HepG2 (cell line): ENCODE results near the gene MIX23. TPM values are rescaled to one million over a fixed set of nuclear protein-coding genes. Genes with fewer than 3 reads are reported as not detected.

Experiments used
- ATAD3A ChIP-seq: sonication (generic); formaldehyde crosslinking; IDR thresholded peaks from 2 replicates; pipeline ENCODE4 v1.4.0; 2020; ENCODE audit warnings: missing genetic modification reagents
- CENPT ChIP-seq: sonication (generic); formaldehyde crosslinking; IDR thresholded peaks from 2 replicates; pipeline ENCODE4 v1.8.0; 2022; ENCODE audit warnings: low read depth, mild to moderate bottlenecking, moderate library complexity, missing genetic modification reagents
- CREM ChIP-seq, 2 experiments: sonication (generic) in 1 of 2; formaldehyde crosslinking in 1 of 2; IDR thresholded peaks; 2 replicates each; pipeline versions ENCODE4 v1.4.0 to v1.6.1; 2016 to 2020; ENCODE audit warnings: antibody characterized with exemption in 1 of 2, mild to moderate bottlenecking in 1 of 2, missing genetic modification reagents in 1 of 2
- FOXJ3 ChIP-seq: sonication (generic); formaldehyde crosslinking; IDR thresholded peaks from 2 replicates; pipeline ENCODE4 v1.4.0; 2020; ENCODE audit warnings: missing genetic modification reagents, mild to moderate bottlenecking, borderline replicate concordance
- LCORL ChIP-seq, 2 experiments: fragments of 450-650 bp in 1 of 2; sonication (generic) in 1 of 2; formaldehyde crosslinking in 1 of 2; IDR thresholded peaks; 2 replicates each; pipeline versions ENCODE4 v1.5.0 to v1.6.1; 2017 to 2020; ENCODE audit warnings: antibody characterized with exemption in 1 of 2, missing genetic modification reagents in 1 of 2
- MYPOP ChIP-seq: sonication (generic); formaldehyde crosslinking; IDR thresholded peaks from 2 replicates; pipeline ENCODE4 v1.8.1; 2023; ENCODE audit warnings: mild to moderate bottlenecking, moderate library complexity, missing genetic modification reagents
- MZF1 ChIP-seq: sonication (generic); formaldehyde crosslinking; IDR thresholded peaks from 2 replicates; pipeline ENCODE4 v1.8.1; 2023; ENCODE audit warnings: mild to moderate bottlenecking, missing genetic modification reagents, borderline replicate concordance
- PRDM10 ChIP-seq: sonication (generic); formaldehyde crosslinking; IDR thresholded peaks from 2 replicates; pipeline ENCODE4 v1.4.0; 2020; ENCODE audit warnings: low read depth, missing genetic modification reagents
- RFX5 ChIP-seq: IDR thresholded peaks from 2 replicates; pipeline ENCODE4 v1.6.1; 2011; ENCODE audit warnings: low read depth, low read length, improper control_type of control experiment
- TERF1 ChIP-seq: sonication (generic); formaldehyde crosslinking; IDR thresholded peaks from 2 replicates; pipeline ENCODE4 v1.8.0; 2022; ENCODE audit warnings: mild to moderate bottlenecking, missing genetic modification reagents, moderate library complexity
- ZFP62 ChIP-seq: sonication (generic); formaldehyde crosslinking; IDR thresholded peaks from 2 replicates; pipeline ENCODE4 v1.4.0; 2020; ENCODE audit warnings: missing genetic modification reagents
- ZNF512 ChIP-seq: sonication (generic); formaldehyde crosslinking; IDR thresholded peaks from 2 replicates; pipeline ENCODE4 v1.4.0; 2020; ENCODE audit warnings: mild to moderate bottlenecking, missing genetic modification reagents
- ZNF549 ChIP-seq: sonication (generic); formaldehyde crosslinking; IDR thresholded peaks from 2 replicates; pipeline ENCODE4 v1.5.0; 2020; ENCODE audit warnings: missing genetic modification reagents
- ZNF572 ChIP-seq: sonication (generic); formaldehyde crosslinking; IDR thresholded peaks from 2 replicates; pipeline ENCODE4 v1.5.1; 2020; ENCODE audit warnings: mild to moderate bottlenecking, missing genetic modification reagents
- ZNF800 ChIP-seq: sonication (generic); formaldehyde crosslinking; IDR thresholded peaks from 2 replicates; pipeline ENCODE4 v1.4.0; 2020; ENCODE audit warnings: missing genetic modification reagents
- ZSCAN20 ChIP-seq: sonication (generic); formaldehyde crosslinking; IDR thresholded peaks from 2 replicates; pipeline ENCODE4 v1.4.0; 2020; ENCODE audit warnings: missing genetic modification reagents, mild to moderate bottlenecking, borderline replicate concordance
- ZZZ3 ChIP-seq: sonication (generic); formaldehyde crosslinking; IDR thresholded peaks from 2 replicates; pipeline ENCODE4 v1.4.0; 2020; ENCODE audit warnings: missing genetic modification reagents, mild to moderate bottlenecking, borderline replicate concordance
- polyA plus RNA-seq, 8 experiments: library from polyadenylated mRNA; depleted of rRNA in 3 of 8; stranded (reverse) in 7 of 8; unstranded in 1 of 8; fragments of >200 nt; fragmentation: Illumina TruSeq in 4 of 8; extraction: Trizol in 4 of 8; gene quantifications; 2 replicates each; pipeline versions ENCODE4 v1.2.1 to v1.2.3, GENCODE V29; 2011 to 2016; ENCODE audit warnings: low read depth in 4 of 8, missing spikeins in 1 of 8, mixed read lengths in 1 of 8; ENCODE audit not compliant: insufficient read depth in 1 of 8
- total RNA-seq, 5 experiments: library from RNA; depleted of rRNA; stranded (reverse); fragments of >200 nt; fragmentation: Illumina TruSeq; extraction: Trizol; gene quantifications; 2 replicates each; pipeline ENCODE4 v1.2.3, GENCODE V29; 2016; ENCODE audit warnings: low read depth in 1 of 5

The MIX23 gene
- total and polyA plus RNA-seq, 2 of the 13 experiments (the other 11 are each of a cell fraction or from before 2014, with no cell fraction given): 20.0 to 152 TPM

- TF ChIP-seq ZNF549 (CRISPR knock-in tag) (no peak), FOXJ3 (CRISPR knock-in tag) (peak; percentile 80; the same call in 1 of the 2 replicates), ZZZ3 (peak; percentile 40; the same call in 1 of the 2 replicates), LCORL (IDR thresholded peaks at IDR 0.05) (no peak), LCORL (CRISPR knock-in tag; IDR thresholded peaks at IDR 0.05) (0 out of 2 replicates have a peak, but pooled peaks have one; percentile 9), ZNF512 (no peak), PRDM10 (CRISPR knock-in tag) (peak; percentile 62; the same call in 1 of the 2 replicates), ZFP62 (CRISPR knock-in tag) (0 out of 2 replicates have a peak, but pooled peaks have one; percentile 16), MZF1 (no peak), ATAD3A (CRISPR knock-in tag) (no peak), TERF1 (no peak), MYPOP (CRISPR knock-in tag) (peak; percentile 82; the same call in 1 of the 2 replicates), ZSCAN20 (CRISPR knock-in tag) (no peak), ZNF800 (CRISPR knock-in tag) (no peak), CREM (IDR thresholded peaks at IDR 0.05) (peak; percentile 72), CREM (CRISPR knock-in tag; IDR thresholded peaks at IDR 0.05) (no peak), CENPT (no peak), ZNF572 (CRISPR knock-in tag) (no peak), RFX5 (no peak)
Observed at GRCh38 chr3:122415762-122416654, 33.0 kb upstream of the MIX23 start, which contains the start of gene WDR5B (continued).
